Renal pelvis (tissue), 3 donors: Measurements from ENCODE around the gene CLPSL2. TPM values are rescaled to one million over a fixed set of nuclear protein-coding genes. Genes with fewer than 3 reads are reported as not detected.

Experiments used
- polyA plus RNA-seq, 3 donors: library from polyadenylated mRNA; unstranded; fragments of 120-200 nt; gene quantifications; one replicate each; pipeline ENCODE4 v1.2.1, GENCODE V29; 2013; ENCODE audit not compliant: insufficient read length in 3 of 3

CLPSL2 gene
- polyA plus RNA-seq, 3 donors = 0.23 TPM; not detected in 2

Other genes with a start within 250 kb of the CLPSL2 start
- 10 to 100 TPM; 20.6 to 26.9 (median 24.9) TPM for gene FKBP5, start 87.7 kb upstream of the CLPSL2 start, polyA plus RNA-seq
- gene ARMC12, start 39.6 kb upstream of the CLPSL2 start, polyA plus RNA-seq = 1 to 10 TPM in 1 of 3 donors, under 1 TPM in 2; 0.94 to 1.8 (median 0.99) TPM
- gene CLPSL1, start 4.4 kb downstream of the CLPSL2 start, polyA plus RNA-seq = under 1 TPM in 2 of 3 donors, not detected in 1; 0.39 to 0.88 TPM
- gene CLPS, start 20.7 kb downstream of the CLPSL2 start, polyA plus RNA-seq = under 1 TPM in 1 of 3 donors, not detected in 2; 0.27 TPM
- gene LHFPL5, start 28.8 kb downstream of the CLPSL2 start, polyA plus RNA-seq = under 1 TPM; 0.07 to 0.40 (median 0.14) TPM
- 10 to 100 TPM; 47.5 to 53.8 (median 51.9) TPM for gene SRPK1, start 144.5 kb downstream of the CLPSL2 start, polyA plus RNA-seq
- under 1 TPM; 0.39 to 0.77 (median 0.40) TPM for gene SLC26A8, start 248.0 kb downstream of the CLPSL2 start, polyA plus RNA-seq